Endothelial cell (in vitro differentiated cells): Measurements from ENCODE around the gene PECR. TPM values are rescaled to one million over a fixed set of nuclear protein-coding genes. Genes with fewer than 3 reads are reported as not detected.
A peak's percentile ranks its signal among the peaks of the same experiment; 100 is the strongest.
"Not testable (repeated sequence)": the region's sequence is repeated elsewhere in the genome, so short reads cannot be mapped to it uniquely, and the experiment has no call there.

Experiments used
- DNase-seq: peaks from one replicate; pipeline ENCODE4 v3.0.0; 2021; ENCODE audit warnings: low spot score
- H3K27ac Mint-ChIP-seq: one replicate; pipeline ENCODE4 v1.8.0; 2021; ENCODE audit warnings: mixed read lengths, inconsistent platforms; ENCODE audit not compliant: unreplicated experiment
- H3K27me3 Mint-ChIP-seq: one replicate; pipeline ENCODE4 v1.8.0; 2021; ENCODE audit warnings: mild to moderate bottlenecking, moderate library complexity, mixed read lengths, inconsistent platforms; ENCODE audit not compliant: unreplicated experiment
- H3K36me3 Mint-ChIP-seq: one replicate; pipeline ENCODE4 v1.8.0; 2021; ENCODE audit warnings: mild to moderate bottlenecking, low read depth, mixed read lengths, inconsistent platforms; ENCODE audit not compliant: unreplicated experiment
- H3K4me1 Mint-ChIP-seq: one replicate; pipeline ENCODE4 v1.8.0; 2021; ENCODE audit warnings: mild to moderate bottlenecking, mixed read lengths, inconsistent platforms; ENCODE audit not compliant: unreplicated experiment
- H3K4me3 Mint-ChIP-seq: one replicate; pipeline ENCODE4 v1.8.0; 2021; ENCODE audit warnings: mild to moderate bottlenecking, mixed read lengths, inconsistent platforms; ENCODE audit not compliant: unreplicated experiment
- H3K9me3 Mint-ChIP-seq: one replicate; pipeline ENCODE4 v1.8.0; 2021; ENCODE audit warnings: mixed read lengths, inconsistent platforms; ENCODE audit not compliant: unreplicated experiment
- total RNA-seq: library from RNA; stranded (reverse); fragmentation: NEBNext Ultra II Directional; extraction: Animal tissue kit (Norgen Biotek cat#: 25700); gene quantifications from one replicate; pipeline ENCODE4 v1.2.1, GENCODE V29; 2021; ENCODE audit not compliant: unreplicated experiment
- TF ChIP-seq, protein P1 (sequence below): fragments of 200-600 bp; sonication (generic); IDR thresholded peaks from one replicate; pipeline ENCODE4 v1.5.0; 2021; ENCODE audit warnings: antibody characterized with exemption; ENCODE audit not compliant: unreplicated experiment

The PECR gene
- total RNA-seq, 1 donor from 2014 or later = 8.4 TPM

DNA sequence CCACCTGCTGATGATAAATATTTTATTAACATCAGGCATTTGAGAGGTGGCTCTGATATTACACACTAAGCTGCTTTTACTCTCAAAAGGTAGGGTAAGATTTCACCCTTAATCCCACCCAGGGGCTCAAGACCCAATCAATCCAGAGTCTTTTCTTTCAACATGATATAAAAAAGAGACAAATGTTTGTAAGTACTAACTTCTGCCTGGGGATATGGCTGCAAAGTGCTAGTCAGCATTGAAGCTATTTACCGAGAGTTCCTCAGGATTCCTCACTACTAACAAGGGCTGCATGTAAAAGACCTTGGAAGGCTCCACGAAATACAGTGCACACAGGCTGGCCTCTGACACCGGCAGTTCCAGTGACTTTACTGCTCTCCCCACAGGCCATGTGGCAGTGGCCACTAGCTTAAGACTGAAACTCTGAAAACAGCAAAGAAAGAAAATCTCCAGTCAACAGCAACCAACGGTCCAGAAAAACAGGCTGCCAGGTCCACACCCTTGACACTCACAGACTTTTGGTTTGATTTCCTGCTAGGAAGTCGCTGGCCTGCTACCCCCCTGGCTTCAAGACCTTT is 79.4 kb downstream of the PECR start:
- TF ChIP-seq, protein P1, sequence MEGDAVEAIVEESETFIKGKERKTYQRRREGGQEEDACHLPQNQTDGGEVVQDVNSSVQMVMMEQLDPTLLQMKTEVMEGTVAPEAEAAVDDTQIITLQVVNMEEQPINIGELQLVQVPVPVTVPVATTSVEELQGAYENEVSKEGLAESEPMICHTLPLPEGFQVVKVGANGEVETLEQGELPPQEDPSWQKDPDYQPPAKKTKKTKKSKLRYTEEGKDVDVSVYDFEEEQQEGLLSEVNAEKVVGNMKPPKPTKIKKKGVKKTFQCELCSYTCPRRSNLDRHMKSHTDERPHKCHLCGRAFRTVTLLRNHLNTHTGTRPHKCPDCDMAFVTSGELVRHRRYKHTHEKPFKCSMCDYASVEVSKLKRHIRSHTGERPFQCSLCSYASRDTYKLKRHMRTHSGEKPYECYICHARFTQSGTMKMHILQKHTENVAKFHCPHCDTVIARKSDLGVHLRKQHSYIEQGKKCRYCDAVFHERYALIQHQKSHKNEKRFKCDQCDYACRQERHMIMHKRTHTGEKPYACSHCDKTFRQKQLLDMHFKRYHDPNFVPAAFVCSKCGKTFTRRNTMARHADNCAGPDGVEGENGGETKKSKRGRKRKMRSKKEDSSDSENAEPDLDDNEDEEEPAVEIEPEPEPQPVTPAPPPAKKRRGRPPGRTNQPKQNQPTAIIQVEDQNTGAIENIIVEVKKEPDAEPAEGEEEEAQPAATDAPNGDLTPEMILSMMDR = no peak
- peaks cover 4% of the 10 kb centered on the region for H3K36me3 Mint-ChIP-seq
- H3K4me3 Mint-ChIP-seq = peak overlapping the region; percentile 38
- peaks cover 48% of the 10 kb centered on the region for H3K4me1 Mint-ChIP-seq
- no peak for DNase-seq
- no peaks in the 10 kb centered on the region for H3K9me3 Mint-ChIP-seq
- peaks cover 12% of the 10 kb centered on the region for H3K27me3 Mint-ChIP-seq
- peak overlapping the region; percentile 68 for H3K27ac Mint-ChIP-seq

DNA sequence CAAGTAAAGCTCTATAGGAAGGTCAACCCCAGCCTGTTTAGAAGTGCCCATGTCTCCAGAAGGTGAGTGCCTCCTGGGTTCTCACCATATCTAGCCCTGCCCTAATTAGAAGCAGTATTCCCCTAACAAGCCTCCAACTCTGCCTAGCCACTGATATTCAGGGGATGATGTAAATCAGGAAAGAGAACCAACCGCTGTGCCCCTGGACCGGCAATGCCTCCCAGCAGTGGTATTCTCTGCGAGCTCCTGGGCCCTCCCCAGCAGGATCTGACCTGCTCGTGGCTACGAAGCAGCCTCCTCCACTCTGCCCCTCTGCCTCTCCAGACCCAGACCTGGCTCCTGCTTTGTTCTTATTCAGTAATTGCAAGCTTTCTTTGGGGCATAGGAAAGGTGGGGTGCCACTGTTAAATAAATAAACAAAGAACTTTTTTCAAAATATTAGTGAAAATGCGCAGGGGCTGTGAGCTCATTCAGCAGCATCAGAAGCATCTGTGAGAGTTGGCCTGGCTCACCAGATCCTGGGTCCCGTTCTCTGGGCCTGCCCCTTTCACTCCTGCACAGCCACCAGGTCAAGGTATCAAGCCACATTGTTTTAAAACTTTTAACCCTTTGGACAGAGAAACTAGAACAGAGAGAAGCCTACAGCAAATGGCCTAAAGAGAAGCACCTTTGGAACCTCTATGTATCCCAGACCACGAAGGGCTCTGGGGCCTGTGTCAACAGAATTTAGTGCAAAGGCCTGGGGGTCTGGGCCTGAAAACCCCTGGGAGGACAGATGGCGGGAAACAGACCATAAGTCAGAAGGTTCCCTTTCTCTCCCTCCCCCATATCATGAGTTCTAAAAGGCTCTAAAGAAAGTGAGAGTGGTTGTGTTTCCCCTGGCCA is 80.2 kb downstream of the PECR start:
- no peak overlapping the region for H3K4me3 Mint-ChIP-seq
- no peak for DNase-seq
- peak overlapping the region; percentile 61 for H3K27ac Mint-ChIP-seq
- TF ChIP-seq, protein P1 = no peak
- peaks cover 12% of the 10 kb centered on the region for H3K27me3 Mint-ChIP-seq
- H3K4me1 Mint-ChIP-seq = peaks cover 45% of the 10 kb centered on the region
- peaks cover 4% of the 10 kb centered on the region for H3K36me3 Mint-ChIP-seq
- no peaks in the 10 kb centered on the region for H3K9me3 Mint-ChIP-seq

DNA sequence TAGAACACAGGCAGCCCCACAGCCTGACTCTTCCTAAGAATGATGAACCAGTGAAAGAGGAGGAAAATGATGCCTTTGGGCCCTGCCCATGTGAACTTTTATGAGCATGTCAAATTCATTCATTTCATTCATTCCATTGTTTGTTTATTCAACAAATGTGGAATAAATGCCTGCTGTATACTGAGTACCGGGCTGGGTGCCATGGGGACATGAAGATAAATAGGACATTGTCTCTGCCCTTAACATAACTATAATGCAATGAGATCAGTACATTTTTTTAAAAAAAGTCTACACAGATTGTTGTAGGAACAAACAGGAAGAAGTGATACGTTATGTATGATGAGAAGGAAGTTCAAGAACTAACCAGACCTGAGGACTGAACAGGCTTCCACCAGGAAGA is 83.0 kb downstream of the PECR start:
- Mint-ChIP-seq H3K36me3 (peaks cover 6% of the 10 kb centered on the region), H3K4me3 (no peak overlapping the region), H3K4me1 (peaks cover 28% of the 10 kb centered on the region), H3K9me3 (no peaks in the 10 kb centered on the region), H3K27me3 (peaks cover 9% of the 10 kb centered on the region), H3K27ac (no peak overlapping the region)
- DNase-seq = no peak
- TF ChIP-seq, protein P1 = no peak

DNA sequence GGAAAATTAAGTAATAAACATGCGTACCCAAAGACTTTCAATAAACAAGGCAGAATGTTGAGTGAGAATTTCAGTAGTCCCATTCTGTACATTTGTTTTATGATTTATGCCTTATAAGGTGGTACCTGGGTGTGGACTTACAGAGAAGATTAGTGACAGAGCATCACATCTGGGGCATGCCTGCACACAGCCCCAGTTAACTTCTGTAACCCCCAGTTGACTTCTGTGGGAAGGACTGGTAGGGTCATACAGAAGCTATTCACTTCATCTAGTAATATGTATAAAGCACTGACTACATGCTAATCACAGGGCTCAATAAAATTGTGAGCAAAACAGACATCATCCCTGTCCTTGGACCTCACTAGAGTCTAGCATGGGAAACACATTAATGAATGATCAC is 84.4 kb downstream of the PECR start:
- TF ChIP-seq, protein P1 = no peak
- Mint-ChIP-seq H3K4me1 (peaks cover 18% of the 10 kb centered on the region), H3K27me3 (peaks cover 3% of the 10 kb centered on the region), H3K4me3 (no peak overlapping the region), H3K36me3 (peaks cover 11% of the 10 kb centered on the region), H3K27ac (peak overlapping the region; percentile 72), H3K9me3 (no peaks in the 10 kb centered on the region)
- no peak for DNase-seq

DNA sequence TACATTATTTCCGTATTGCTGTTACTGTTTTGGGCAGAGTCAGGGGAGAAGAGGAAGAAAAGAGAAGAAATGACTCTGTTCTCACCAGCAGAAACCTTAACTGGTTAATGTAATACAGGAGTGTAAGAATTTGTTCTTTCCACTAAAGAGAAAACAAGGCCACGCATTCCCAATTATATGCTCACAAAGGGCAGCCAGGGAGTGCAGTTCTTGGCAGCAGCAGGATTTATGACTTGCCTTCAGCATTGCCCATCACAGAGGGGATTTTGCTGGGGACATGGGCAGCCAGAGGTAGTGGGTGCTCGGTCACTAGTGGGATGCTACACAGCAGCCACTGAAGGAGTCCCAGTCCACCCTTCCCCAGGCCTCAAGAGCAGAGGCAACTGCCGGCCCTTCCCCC is 86.7 kb downstream of the PECR start:
- H3K36me3 Mint-ChIP-seq = peaks cover 15% of the 10 kb centered on the region
- H3K4me1 Mint-ChIP-seq = peaks cover 25% of the 10 kb centered on the region
- TF ChIP-seq, protein P1 = no peak
- H3K4me3 Mint-ChIP-seq = no peak overlapping the region
- H3K9me3 Mint-ChIP-seq = no peaks in the 10 kb centered on the region
- DNase-seq = no peak
- H3K27ac Mint-ChIP-seq = no peak overlapping the region
- peaks cover 2% of the 10 kb centered on the region for H3K27me3 Mint-ChIP-seq

DNA sequence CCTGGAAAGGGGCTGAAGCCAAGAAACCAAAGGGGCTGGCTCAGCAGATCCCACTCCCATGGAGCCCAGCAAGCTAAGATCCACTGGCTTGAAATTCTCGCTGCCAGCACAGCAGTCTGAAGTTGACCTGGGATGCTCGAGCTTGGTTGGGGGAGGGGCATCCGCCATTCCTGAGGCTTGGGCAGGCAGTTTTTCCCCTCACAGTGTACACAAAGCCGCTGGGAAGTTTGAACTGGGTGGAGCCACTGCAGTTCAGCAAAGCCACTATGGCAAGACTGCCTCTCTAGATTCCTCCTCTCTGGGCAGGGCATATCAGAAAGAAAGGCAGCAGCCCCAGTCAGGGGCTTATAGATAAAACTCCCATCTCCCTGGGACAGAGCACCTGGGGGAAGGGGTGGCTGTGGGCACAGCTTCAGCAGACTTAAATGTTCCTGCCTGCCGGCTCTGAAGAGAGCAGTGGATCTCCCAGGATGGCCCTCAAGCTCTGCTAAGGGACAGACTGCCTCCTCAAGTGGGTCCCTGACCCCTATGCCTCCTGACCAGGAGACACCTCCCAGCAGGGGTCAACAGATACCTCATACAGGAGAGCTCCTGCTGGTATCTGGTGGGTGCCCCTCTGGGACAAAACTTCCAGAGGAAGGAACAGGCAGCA is 92.9 kb downstream of the PECR start:
- not testable (repeated sequence) for DNase-seq, H3K9me3 Mint-ChIP-seq, H3K27ac Mint-ChIP-seq, H3K27me3 Mint-ChIP-seq
- H3K36me3 Mint-ChIP-seq = peaks cover 39% of the 10 kb centered on the region
- H3K4me1 Mint-ChIP-seq = peaks cover 12% of the 10 kb centered on the region
- H3K4me3 Mint-ChIP-seq = peak overlapping the region; percentile 44
